GM18517 (cell line): Measurements from ENCODE around the gene TTC22.
A peak's percentile ranks its signal among the peaks of the same experiment; 100 is the strongest.
"Not testable (repeated sequence)": the region's sequence is repeated elsewhere in the genome, so short reads cannot be mapped to it uniquely, and the experiment has no call there.

Experiments used
- ATAC-seq: cut with Tn5 transposase; IDR thresholded peaks from one replicate; pipeline ENCODE4 v1.9.1; 2021; ENCODE audit warnings: mild to moderate bottlenecking, moderate library complexity; ENCODE audit not compliant: unreplicated experiment

The TTC22 gene

DNA sequence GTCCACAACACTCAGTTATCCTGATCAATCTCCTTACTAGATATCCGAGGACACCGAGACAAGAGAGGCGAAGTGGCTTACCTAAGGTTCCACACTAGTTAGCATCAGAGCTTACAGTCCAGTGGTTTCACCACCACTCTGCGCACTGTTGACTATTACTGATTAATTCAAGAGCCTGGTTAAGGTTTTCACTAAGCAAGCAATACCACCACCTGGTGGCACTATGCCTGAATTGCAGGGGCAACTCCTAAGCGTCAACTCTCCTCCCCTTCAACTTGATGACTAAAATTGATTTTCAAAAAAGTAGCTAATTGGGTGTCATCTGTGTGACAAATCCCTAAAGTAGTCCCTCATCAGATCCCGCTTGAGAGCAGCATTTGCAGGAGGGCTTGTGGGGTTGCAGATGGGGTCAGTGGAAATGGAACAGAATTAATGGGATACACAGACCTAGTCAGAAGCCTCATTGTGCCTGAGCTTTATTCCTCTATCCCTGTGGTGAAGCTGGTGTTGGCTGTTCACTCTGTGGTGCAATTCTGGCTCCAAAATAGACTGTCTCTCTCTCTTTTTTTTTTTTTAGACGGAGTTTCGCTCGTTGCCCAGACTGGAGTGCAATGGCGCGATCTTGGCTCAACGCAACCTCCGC lies 9.1 kb downstream of the TTC22 start:
- ATAC-seq: no peak

DNA sequence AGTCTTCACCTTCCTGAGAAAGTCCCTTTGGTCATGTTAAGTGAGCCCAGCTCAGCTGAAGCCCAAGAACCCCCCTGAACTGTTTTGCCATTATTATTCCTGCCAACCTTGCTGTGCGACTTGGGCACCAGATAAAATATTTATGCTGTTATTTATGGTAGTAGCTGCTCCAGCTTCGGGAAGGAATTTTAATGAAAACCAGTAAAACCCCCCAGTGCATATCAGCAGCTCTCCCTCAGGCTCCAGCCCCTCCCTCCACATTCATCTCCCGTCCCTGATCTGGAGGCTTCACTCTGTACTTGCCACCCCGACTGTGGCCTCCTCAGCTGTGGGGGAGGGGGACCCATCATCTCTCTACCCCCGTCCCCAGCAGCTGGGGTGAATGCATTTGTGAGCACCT lies 12.7 kb downstream of the TTC22 start:
- ATAC-seq: no peak

DNA sequence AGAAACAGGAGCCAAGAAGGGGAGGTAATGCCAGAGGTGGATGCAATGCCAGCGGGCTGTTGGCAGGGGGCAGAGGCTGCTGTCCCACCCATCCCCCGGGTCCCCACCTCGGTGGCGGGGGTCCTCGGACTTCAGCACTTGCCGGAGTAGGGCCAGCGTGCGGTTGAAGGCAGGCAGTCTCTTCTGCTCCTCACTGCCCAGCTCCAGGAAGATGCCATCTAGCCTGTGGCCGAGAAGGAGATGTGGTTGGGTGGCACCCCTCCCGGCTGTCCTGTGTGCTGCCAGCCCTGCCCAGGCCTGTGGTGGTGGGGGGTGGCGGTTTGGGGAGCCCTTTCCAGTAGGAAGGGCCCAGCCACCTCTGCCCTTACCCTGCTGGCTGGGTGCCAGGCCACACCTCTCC lies 13.5 kb downstream of the TTC22 start:
- no peak for ATAC-seq

DNA sequence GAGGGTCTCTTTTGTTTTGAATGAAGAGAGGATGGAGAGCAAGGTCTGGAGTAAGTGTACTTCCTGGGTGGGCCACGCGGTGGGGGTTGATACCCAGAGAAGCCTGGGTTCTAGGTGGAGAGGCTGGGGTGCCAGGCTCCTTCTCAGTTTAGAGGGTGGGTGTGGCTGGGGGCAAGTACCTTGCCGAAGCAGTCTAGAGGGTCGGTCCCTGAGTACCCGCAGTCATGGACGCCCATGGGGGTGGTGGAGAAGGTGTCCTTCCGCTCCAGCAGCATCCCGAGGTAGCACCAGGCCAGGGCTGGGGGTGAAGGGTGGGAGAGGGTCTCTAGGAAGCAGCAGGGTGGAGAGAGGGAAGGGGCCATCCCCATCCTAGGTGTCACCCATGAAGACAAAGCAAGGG lies 14.3 kb downstream of the TTC22 start:
- no peak for ATAC-seq

GRCh38 chr1:54784066-54784465 lies 17.1 kb downstream of the TTC22 start:
- no peak for ATAC-seq

- ATAC-seq: no peak
Measured at GRCh38 chr1:54782588-54782987, 18.5 kb downstream of the TTC22 start.

DNA sequence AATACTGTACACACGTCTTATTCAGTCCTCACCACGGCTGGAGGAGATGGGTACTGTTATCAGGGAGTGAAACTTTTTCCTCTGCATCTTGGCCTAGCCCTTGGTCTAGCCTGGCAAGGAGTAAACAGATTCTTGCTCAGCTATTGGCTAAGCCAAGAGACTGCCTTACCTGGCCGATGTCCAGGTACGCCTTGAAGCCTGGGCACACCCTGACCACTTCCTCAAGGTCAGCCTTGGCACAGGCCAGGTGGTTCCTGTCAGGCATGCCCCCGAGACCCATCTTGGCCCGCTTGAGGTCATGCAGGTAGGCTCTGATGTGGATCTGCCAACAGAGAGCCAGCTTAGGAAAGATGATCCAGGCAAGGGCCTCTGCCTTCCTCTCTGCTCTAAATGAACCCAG lies 19.0 kb downstream of the TTC22 start:
- ATAC-seq: no peak

- ATAC-seq: no peak
Measured at GRCh38 chr1:54781023-54781723, 19.9 kb downstream of the TTC22 start.

DNA sequence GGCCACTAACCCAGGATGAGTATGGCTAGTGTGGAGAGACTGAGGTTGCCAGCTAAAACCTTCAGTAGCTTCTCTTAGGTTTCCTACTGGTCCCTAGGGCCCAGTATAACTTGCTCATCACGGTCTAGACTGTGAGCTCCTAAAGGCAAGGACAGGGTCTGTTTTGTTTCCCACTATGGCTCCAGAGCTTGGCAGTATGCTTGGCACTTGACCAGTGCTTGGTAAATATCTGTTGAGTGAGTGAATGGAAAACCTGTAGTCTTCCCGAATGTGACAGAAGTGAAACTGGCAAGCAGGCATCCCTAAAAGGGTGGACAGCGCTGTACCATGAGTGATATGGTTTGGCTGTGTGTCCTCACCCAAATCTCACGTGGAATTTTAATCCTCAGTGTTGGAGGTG lies 23.7 kb downstream of the TTC22 start:
- ATAC-seq: no peak

DNA sequence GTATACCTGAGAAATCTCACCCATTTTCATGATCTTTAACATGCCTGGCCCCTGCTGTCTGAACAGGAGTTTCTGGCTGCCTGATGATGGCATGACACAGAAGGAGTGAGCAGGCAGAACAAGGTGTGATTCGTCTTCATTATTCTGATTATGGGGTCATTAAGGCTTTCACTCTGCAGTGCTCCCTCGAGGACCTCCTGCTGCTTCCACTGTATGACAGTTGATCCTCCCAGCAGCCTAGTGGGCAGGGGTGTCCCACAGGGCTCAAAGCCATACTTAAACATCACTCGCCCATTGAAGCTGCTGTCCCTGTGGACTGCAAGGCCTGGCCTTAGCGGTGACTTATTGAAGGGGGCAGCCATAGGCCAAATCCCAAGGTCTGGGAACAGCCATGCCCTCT lies 24.1 kb downstream of the TTC22 start:
- ATAC-seq: no peak

DNA sequence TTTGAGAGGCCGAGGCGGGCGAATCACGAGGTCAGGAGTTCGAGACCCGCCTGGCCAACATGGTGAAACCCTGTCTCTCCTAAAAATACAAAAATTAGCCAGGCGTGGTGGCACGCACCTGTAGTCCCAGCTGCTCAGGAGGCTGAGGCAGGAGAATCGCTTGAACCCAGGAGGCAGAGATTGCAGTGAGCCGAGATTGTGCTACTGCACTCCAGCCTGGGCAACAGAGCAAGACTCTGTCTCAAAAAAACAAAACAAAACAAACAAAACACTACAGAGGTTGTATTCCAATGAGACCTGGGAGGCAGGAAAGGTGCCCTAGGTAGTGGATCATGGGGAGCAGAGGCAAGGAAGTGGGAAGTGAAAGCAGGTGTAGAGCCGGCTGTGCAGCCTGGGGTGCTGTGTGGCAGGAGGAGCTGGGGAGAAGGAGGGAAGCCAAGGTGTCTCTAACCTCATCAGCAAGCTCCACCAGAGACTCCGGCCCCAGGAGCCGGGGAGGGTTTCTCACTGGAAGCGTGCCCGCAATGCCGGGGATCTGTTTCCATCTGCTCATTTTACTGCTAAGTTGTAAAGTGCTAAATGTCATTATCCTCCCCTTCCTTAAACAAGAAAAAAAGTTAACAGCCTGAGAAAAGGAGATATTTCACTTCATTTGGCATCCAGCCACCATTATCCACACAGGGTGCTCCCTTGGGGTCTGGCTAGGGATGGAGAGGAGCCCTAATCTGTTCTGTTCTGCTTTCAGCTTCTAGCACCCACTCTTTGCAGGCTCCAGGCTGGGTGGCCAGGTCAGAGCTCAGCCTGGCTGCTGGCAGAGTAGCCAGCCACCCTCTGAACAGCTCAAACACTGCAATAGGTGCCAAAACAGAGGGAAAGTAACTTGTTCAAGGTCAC lies 25.0 kb downstream of the TTC22 start:
- not testable (repeated sequence) for ATAC-seq

GRCh38 chr1:54774820-54775498 lies 26.2 kb downstream of the TTC22 start:
- ATAC-seq: no peak

DNA sequence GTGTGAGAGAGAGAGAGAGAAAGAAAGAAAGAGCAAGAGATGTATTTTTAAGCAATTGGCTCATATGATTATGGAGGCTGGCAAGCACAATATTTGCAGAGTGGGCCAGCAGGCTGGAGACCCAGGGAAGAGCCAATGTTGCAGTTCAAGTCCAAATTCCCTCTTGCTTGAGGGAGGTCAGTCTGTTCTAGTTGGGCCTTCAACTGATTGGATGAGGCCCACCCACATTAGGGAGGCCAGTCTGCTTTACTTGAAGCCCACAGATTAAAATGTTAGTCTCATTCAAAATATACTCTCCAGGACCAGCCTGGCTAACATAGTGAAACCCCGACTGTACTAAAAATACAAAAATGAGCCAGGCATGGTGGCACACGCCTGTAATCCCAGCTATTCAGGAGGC lies 28.2 kb downstream of the TTC22 start:
- no peak for ATAC-seq

DNA sequence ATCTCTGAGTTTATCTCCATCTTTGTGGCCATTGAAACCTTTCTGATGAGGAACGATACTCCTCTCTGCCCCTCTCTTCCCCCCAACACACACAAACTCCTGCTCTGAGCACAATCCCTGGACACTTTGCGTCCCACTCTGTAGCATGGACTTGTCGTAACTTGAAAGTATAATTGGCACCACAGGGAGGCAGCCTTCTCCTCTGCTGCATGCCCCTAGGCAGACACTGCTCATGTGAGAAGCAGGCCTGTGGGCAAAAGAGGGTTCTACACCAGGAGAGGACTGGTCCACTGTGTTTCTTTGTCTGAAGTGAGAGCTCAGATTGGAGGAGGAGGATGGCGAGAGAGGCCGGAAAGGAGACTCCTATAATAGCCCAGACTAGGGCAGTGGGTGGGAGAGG lies 33.0 kb downstream of the TTC22 start:
- no peak for ATAC-seq

GRCh38 chr1:54767526-54767925 lies 33.6 kb downstream of the TTC22 start:
- ATAC-seq: no peak

GRCh38 chr1:54766726-54767125 lies 34.4 kb downstream of the TTC22 start:
- no peak for ATAC-seq

DNA sequence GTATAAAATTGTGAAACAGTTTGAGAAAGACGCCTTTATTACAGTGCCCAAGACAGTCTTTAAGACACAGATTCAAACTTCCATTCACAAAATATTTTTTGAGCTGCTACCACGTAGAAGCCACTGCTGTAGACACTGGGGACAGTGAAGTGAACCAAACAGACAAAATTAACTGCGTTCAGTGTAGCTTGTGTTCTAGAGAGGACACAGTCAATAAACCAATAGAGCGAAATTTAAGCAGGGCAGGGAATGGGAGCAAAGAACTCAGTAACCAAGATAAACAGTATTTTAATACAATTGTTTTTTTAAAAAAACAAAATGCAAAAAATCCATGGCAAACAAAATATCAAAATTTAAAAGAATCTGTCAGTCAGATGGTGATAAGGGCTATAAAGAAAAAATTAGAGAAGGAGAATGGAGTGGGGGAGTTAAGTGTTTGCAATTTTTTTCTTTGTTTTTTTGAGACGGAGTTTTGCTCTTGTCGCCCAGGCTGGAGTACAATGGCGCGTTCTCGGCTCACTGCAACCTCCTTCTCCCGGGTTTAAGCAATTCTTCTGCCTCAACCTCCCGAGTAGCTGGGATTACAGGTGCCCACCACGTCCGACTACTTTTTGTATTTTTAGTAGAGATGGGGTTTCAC lies 36.1 kb downstream of the TTC22 start:
- ATAC-seq: peak; percentile 33

- peak; percentile 96 for ATAC-seq
Measured at GRCh38 chr1:54764133-54764921, 36.8 kb downstream of the TTC22 start, which contains the start of gene PARS2. TSS of gene PARS2 (minus strand) at chr1:54764523. CDS start at chr1:54759161, 5,362 bp downstream.

DNA sequence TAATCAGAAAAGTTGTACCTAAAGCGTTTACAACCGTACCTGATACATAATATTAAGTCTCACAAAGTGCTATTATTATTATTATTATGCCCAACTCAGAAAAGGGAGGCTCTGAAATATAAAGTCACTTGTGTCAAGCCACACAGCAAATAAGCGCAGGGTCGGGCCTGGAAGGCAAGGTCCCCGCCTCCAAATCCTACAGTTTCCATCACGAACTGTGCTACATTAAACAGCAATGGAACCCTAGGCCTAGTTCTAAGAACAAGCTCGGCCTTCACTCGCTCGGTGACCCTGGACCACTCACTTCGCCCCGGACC lies 37.3 kb downstream of the TTC22 start:
- no peak for ATAC-seq
